ENCODE measurements around the gene PCED1A.
"Not testable (repeated sequence)": the region's sequence is repeated elsewhere in the genome, so short reads cannot be mapped to it uniquely, and the experiment has no call there.

PCED1A gene

DNA sequence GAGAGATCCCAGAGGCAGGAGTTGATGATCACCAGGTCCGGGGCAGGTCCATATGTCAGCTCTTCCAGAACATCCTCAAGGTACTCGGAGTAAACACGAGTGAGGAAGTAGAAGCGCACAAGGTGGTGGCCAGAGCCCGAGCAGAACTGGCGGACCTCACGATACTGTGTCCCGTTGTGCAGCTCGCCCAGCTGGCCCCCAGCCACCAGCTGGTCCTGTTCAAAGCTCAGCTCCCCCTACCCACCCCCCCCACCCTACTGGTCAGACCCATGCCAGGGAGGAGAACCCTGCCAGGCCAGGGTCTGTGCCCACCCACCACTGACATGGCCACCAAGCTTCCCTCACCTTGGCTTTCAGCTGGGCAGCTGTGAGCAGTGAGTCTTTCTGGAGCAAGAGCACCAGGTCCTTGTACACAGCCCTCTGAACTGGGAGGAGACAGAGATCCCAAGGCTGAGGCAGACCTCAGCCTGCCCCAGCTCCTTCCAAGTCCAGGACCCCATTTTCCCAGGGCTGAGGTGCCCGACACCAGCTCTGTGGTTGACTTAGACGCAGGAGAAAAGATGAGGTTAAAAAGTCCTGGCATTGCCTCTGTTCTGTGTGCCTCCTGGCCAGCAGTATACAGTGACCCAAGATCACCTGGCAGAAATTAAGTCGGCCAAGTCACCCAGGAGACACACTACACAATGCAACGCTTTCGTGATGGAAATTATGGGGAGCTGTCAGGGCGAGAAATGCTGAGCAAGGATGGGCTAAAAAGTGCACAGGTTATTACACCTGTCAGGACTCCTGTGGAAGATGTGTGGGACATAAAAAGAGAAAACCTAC lies 1.4 kb downstream of the PCED1A start:
- Histone ChIP-seq H3K27ac (ENCODE audit: low read depth, low read length) (no peak overlapping the region), H3K9me3 (ENCODE audit: insufficient read depth, low read depth, low read length) (no peaks in the 10 kb centered on the region), H3K4me1 (ENCODE audit: insufficient read depth, low read length) (peaks cover 3% of the 10 kb centered on the region; the same call in 1 of the 2 replicates), H3K9ac (ENCODE audit: low read depth, low read length) (no peak overlapping the region), H3K36me3 (ENCODE audit: insufficient read depth, low read length) (peaks cover 6% of the 10 kb centered on the region; the same call in 1 of the 2 replicates), H3K27me3 (ENCODE audit: insufficient read depth, low read length) (peaks cover 18% of the 10 kb centered on the region), H3K4me3 (ENCODE audit: low read length) (no peak overlapping the region)
- 95% methylated on average over 15 of the region's 15 CpGs for WGBS

DNA sequence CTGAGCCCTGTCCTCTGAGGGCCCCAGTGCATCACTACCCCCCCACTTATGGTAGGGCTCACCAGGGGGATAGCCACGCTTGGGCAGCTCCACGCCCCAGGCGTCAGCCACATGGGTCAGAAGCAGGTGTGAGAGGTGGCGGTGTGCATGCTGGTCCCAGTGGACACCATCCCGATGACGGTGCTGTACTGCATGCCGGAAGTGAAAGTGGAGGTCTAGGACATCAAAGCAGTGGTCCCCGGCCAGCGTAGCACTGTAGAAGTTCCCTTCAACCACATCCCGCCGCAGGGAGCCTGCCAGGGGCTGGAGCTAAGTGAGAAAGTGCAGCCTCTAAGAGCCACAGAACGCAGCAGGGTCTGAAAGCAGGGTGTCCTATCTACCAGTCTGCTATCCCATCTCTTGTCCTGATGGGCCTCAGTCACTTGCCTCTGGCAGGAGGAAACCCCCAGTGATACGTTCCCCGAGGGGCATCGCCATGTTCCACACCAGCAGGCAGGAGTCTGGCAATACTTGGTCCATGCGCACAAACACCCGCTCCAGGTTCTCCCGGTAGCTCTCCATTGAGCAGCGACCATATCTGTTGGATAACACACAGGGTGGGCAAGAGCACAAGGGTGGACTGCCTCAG lies 2.2 kb downstream of the PCED1A start:
- Histone ChIP-seq H3K27me3 (ENCODE audit: insufficient read depth, low read length) (peaks cover 18% of the 10 kb centered on the region), H3K4me1 (ENCODE audit: insufficient read depth, low read length) (peaks cover 3% of the 10 kb centered on the region; the same call in 1 of the 2 replicates), H3K4me3 (ENCODE audit: low read length) (no peak overlapping the region), H3K9me3 (ENCODE audit: insufficient read depth, low read depth, low read length) (no peaks in the 10 kb centered on the region), H3K27ac (ENCODE audit: low read depth, low read length) (no peak overlapping the region), H3K9ac (ENCODE audit: low read depth, low read length) (no peak overlapping the region), H3K36me3 (ENCODE audit: insufficient read depth, low read length) (peaks cover 6% of the 10 kb centered on the region; the same call in 1 of the 2 replicates)
- 95% methylated on average over 19 of the region's 19 CpGs for WGBS

DNA sequence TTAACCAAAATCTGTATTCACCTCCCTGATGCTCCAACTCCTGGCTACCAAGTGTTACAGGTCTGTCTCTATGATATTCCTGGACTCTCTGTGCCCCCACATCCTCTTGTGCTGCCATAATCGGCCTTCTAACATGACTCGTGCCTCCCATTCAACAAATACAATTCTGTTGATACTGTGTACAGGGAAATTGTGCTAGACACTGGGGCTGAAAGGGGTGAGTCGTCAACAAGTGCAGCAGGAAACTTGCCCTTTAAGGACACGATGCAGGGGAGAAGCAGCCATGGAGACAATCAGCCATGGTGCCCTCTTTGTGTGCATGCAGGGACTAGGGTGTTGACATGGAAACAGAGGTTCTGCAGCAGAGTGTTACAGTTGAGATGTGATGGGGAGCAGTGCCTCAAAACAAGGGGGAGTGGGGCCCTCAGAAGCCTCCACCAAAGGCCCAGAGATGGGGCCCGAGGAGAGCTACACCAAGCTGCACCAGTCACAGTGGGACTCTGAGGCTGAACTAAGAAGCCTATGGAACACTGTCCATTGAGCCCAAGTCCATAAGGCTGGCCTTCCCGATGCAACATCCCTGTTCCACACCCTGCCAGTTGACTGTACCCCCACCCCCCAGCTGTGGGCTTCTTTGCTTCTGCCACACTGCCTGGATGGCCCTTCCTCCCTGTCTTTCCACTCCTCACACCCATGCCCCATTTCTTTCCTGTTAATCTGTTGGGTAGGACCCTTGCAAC lies 3.1 kb downstream of the PCED1A start:
- Histone ChIP-seq H3K4me1 (ENCODE audit: insufficient read depth, low read length) (peaks cover 3% of the 10 kb centered on the region; the same call in 1 of the 2 replicates), H3K4me3 (ENCODE audit: low read length) (no peak overlapping the region), H3K27ac (ENCODE audit: low read depth, low read length) (no peak overlapping the region), H3K27me3 (ENCODE audit: insufficient read depth, low read length) (peaks cover 18% of the 10 kb centered on the region), H3K9ac (ENCODE audit: low read depth, low read length) (no peak overlapping the region), H3K9me3 (ENCODE audit: insufficient read depth, low read depth, low read length) (no peaks in the 10 kb centered on the region), H3K36me3 (ENCODE audit: insufficient read depth, low read length) (peaks cover 6% of the 10 kb centered on the region; the same call in 1 of the 2 replicates)
- WGBS: 88% methylated on average over 6 of the region's 6 CpGs

DNA sequence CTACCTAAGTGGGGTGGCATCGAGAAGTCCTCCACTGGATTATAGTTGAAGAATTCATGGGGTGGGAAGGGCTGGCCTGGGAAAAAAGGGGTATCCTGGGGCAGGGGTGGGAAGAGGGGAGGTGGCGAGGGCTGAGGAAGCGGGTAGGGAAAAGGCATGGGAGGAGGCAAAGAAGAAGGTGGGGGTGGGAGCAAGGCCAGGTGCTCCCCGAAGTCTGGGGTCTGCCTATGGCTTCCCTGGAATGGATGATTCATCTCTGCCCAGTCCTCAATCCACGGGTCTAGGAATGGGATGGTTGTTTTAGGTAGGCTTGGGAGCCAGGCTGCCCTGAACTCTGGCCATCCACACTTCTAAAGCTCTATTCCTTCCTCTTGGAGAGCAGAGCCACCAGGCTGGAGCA lies 4.4 kb downstream of the PCED1A start:
- no peaks in the 10 kb centered on the region for H3K9me3 ChIP-seq (ENCODE audit: insufficient read depth, low read depth, low read length)
- no peak overlapping the region for H3K27ac ChIP-seq (ENCODE audit: low read depth, low read length)
- H3K27me3 ChIP-seq (ENCODE audit: insufficient read depth, low read length): peaks cover 14% of the 10 kb centered on the region
- H3K4me1 ChIP-seq (ENCODE audit: insufficient read depth, low read length): no peaks in the 10 kb centered on the region
- peaks cover 6% of the 10 kb centered on the region; the same call in 1 of the 2 replicates for H3K36me3 ChIP-seq (ENCODE audit: insufficient read depth, low read length)
- no peak overlapping the region for H3K4me3 ChIP-seq (ENCODE audit: low read length)
- no peak overlapping the region for H3K9ac ChIP-seq (ENCODE audit: low read depth, low read length)
- WGBS: 98% methylated on average over 5 of the region's 5 CpGs

DNA sequence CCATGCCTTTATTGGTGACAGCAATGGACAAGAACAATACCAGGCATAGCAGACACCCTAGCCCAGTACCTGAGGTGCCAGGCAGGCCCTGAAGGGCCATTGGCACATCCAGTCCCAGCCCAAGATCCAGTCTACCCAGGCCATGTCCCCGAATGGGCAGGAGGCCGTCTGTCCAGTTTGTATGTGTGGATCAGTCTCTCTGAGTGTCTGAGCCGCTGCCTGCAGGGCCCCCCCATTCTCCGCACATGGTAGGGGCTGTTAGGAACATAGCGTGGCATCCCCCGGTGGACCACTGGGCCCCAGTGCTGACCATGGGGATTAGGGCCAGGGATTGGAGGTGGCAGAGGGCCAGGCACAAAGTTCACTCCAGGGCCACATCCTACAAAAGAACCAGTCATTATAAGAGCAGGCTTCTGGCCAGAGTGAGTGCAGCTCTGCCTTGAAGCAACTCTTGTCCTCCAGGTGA lies 5.1 kb downstream of the PCED1A start:
- no peaks in the 10 kb centered on the region for H3K9me3 ChIP-seq (ENCODE audit: insufficient read depth, low read depth, low read length)
- no peaks in the 10 kb centered on the region for H3K4me1 ChIP-seq (ENCODE audit: insufficient read depth, low read length)
- 94% methylated on average over 6 of the region's 6 CpGs for WGBS
- H3K9ac ChIP-seq (ENCODE audit: low read depth, low read length): no peak overlapping the region
- H3K27ac ChIP-seq (ENCODE audit: low read depth, low read length): no peak overlapping the region
- peaks cover 6% of the 10 kb centered on the region; the same call in 1 of the 2 replicates for H3K36me3 ChIP-seq (ENCODE audit: insufficient read depth, low read length)
- H3K27me3 ChIP-seq (ENCODE audit: insufficient read depth, low read length): peaks cover 13% of the 10 kb centered on the region
- no peak overlapping the region for H3K4me3 ChIP-seq (ENCODE audit: low read length)

DNA sequence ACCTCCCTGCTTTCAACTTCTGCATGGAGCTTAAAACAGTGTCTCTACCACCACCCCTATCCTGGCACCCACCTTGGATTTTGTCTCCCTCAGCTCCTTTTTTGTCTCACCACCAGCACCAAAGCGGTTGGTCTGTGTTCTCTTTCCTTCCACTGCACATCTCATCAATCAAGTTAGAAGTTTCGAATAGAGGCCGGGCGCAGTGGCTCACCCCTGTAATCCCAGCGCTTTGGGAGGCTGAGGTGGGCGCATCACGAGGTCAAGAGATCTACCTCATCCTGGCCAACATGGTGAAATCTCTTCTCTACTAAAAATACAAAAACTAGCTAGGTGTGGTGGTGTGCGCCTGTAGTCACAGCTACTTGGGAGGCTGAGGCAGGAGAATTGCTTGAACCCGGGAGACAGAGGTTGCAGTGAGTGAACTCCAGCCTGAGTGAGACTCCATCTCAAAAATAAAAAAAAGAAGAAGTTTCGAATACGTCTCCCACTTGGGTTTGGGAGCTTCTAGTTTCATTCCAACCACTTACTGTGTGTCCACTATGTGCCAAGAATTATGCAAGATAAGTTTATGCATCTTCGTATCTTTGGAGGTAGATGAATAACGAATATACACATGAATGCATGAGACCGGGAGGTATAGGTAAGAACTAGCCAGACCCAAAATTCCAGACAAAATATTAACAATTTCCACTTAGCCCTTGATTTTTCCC lies 5.9 kb downstream of the PCED1A start:
- Histone ChIP-seq H3K36me3 (ENCODE audit: insufficient read depth, low read length) (peaks cover 6% of the 10 kb centered on the region; the same call in 1 of the 2 replicates), H3K27me3 (ENCODE audit: insufficient read depth, low read length) (peaks cover 5% of the 10 kb centered on the region), H3K27ac (ENCODE audit: low read depth, low read length) (no peak overlapping the region), H3K9ac (ENCODE audit: low read depth, low read length) (no peak overlapping the region), H3K9me3 (ENCODE audit: insufficient read depth, low read depth, low read length) (no peaks in the 10 kb centered on the region), H3K4me3 (ENCODE audit: low read length) (no peak overlapping the region), H3K4me1 (ENCODE audit: insufficient read depth, low read length) (no peaks in the 10 kb centered on the region)
- WGBS: 94% methylated on average over 13 of the region's 14 CpGs

DNA sequence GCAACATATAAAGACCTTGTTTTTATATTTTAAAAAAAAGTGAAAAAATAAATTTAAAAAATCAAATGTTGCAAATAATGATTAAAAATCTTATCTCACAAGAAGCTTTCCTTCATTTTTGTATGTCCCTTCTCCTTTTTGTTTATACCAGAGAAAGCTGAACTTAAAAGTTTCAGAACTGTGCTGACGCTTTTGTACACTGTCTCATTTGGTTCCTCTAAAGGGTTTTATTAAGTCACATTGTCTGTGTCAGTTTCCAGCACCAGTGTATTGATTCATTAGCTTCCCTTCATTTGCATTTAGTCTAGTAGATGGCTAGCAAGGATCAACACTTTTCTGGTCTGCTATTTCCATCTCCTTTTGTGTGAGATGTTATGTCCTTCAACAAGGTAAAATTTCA lies 6.7 kb downstream of the PCED1A start:
- H3K4me1 ChIP-seq (ENCODE audit: insufficient read depth, low read length): no peaks in the 10 kb centered on the region
- 88% methylated on average over 1 of the region's 1 CpG for WGBS
- H3K4me3 ChIP-seq (ENCODE audit: low read length): no peak overlapping the region
- H3K9me3 ChIP-seq (ENCODE audit: insufficient read depth, low read depth, low read length): no peaks in the 10 kb centered on the region
- H3K9ac ChIP-seq (ENCODE audit: low read depth, low read length): no peak overlapping the region
- H3K27ac ChIP-seq (ENCODE audit: low read depth, low read length): no peak overlapping the region
- H3K36me3 ChIP-seq (ENCODE audit: insufficient read depth, low read length): peaks cover 6% of the 10 kb centered on the region; the same call in 1 of the 2 replicates
- H3K27me3 ChIP-seq (ENCODE audit: insufficient read depth, low read length): peaks cover 7% of the 10 kb centered on the region; the same call in 1 of the 2 replicates

DNA sequence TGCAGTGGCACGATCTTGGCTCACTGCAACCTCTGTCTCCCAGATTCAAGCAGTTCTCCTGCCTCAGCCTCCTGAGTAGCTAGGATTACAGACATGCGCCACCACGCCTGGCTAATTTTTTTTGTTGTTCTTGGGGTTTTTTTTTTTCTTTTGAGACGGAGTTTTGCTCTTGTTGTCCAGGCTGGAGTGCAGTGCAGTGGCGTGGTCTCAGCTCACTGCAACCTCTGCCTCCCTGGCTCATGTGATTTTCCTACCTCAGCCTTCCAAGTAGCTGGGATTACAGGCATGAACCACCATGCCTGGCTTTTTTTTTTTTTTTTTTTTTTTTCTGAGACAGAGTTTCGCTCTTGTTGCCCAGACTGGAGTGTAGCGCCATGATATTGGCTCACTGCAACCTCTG lies 9.2 kb downstream of the PCED1A start:
- not testable (repeated sequence) for H3K36me3 ChIP-seq (ENCODE audit: insufficient read depth, low read length); H3K9me3 ChIP-seq (ENCODE audit: insufficient read depth, low read depth, low read length); H3K4me3 ChIP-seq (ENCODE audit: low read length); H3K9ac ChIP-seq (ENCODE audit: low read depth, low read length); H3K27ac ChIP-seq (ENCODE audit: low read depth, low read length); H3K4me1 ChIP-seq (ENCODE audit: insufficient read depth, low read length)
- WGBS: 92% methylated on average over 5 of the region's 7 CpGs
- H3K27me3 ChIP-seq (ENCODE audit: insufficient read depth, low read length): peaks cover 27% of the 10 kb centered on the region

DNA sequence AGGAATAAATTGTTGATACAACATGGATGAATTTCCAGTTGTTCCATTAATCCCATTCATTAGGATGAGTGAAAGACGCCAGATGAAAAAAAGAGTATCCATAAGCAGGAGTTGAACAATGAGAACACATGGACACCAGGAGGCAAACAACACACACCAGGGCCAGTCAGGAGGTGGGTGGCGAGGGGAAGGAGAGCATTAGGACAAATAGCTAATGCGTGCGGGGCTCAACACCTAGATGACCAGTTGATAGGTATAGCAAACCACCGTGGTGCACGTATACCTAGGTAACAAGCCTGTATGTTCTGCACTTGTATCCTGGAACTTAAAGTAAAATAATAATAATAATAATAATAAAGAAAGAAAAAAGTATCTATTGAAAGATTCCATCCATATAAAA lies 11.1 kb downstream of the PCED1A start:
- Histone ChIP-seq H3K36me3 (ENCODE audit: insufficient read depth, low read length) (no peaks in the 10 kb centered on the region), H3K4me1 (ENCODE audit: insufficient read depth, low read length) (no peaks in the 10 kb centered on the region), H3K27ac (ENCODE audit: low read depth, low read length) (no peak overlapping the region), H3K4me3 (ENCODE audit: low read length) (no peak overlapping the region), H3K9me3 (ENCODE audit: insufficient read depth, low read depth, low read length) (no peaks in the 10 kb centered on the region), H3K9ac (ENCODE audit: low read depth, low read length) (no peak overlapping the region), H3K27me3 (ENCODE audit: insufficient read depth, low read length) (peaks cover 34% of the 10 kb centered on the region)
- WGBS: 80% methylated on average over 6 of the region's 6 CpGs

DNA sequence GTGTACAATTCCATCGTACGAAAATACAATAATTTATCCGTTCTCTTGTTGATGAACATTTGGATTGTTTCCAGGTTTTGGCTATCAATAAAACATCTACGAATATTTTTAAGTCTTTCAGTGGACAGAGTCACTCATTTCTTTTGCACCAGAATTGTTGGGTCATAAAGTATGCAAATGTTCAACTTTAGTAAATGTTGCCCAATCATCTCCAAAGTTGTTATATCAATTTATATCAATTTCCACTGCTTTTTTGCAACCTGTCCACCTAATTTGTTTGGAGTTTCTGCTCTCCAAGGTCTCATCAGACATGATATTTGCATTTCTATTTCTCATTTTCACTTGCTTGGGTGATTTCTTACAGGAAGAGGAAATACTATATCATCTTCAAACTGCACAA lies 13.8 kb downstream of the PCED1A start:
- Histone ChIP-seq H3K27me3 (ENCODE audit: insufficient read depth, low read length) (peaks cover 41% of the 10 kb centered on the region), H3K9ac (ENCODE audit: low read depth, low read length) (no peak overlapping the region), H3K9me3 (ENCODE audit: insufficient read depth, low read depth, low read length) (no peaks in the 10 kb centered on the region), H3K27ac (ENCODE audit: low read depth, low read length) (no peak overlapping the region), H3K4me1 (ENCODE audit: insufficient read depth, low read length) (no peaks in the 10 kb centered on the region), H3K4me3 (ENCODE audit: low read length) (no peak overlapping the region), H3K36me3 (ENCODE audit: insufficient read depth, low read length) (no peaks in the 10 kb centered on the region)
- 96% methylated on average over 4 of the region's 4 CpGs for WGBS
